Breast epithelium (tissue), 3 donors: ENCODE results near the gene PDHX.

ENCODE experiments used
- POLR2A ChIP-seq: fragments of 450-650 bp; IDR thresholded peaks from one replicate; pipeline ENCODE4 v1.6.1; 2016; ENCODE audit warnings: antibody characterized with exemption, mild to moderate bottlenecking, moderate library complexity
- TF ChIP-seq, protein P1 (sequence below), 3 donors: fragments of 450-650 bp; IDR thresholded peaks; one replicate each; pipeline ENCODE4 v1.5.1; 2016 to 2017; ENCODE audit warnings: antibody characterized with exemption in 3 of 3, mild to moderate bottlenecking in 3 of 3, moderate library complexity in 3 of 3

DNA sequence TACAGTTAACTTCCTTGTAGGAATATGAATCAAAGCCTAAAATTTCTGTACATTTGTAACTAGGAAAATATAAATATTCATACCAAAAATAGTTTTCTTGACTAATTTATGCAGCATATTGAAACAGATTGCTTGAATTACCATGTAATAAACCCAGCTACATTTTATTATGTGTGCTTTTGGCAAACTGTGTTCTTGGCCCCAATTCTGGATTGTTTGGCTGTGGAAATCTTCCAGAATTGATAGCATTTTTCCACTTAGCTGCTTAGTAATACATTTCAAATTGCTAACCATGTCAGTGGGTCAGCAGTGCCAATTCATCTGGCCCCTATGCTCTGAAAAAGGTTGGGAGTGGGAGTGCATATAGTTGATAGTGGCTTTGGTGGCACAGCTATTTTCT, 32.3 kb downstream of the PDHX start:
- TF ChIP-seq, protein P1, sequence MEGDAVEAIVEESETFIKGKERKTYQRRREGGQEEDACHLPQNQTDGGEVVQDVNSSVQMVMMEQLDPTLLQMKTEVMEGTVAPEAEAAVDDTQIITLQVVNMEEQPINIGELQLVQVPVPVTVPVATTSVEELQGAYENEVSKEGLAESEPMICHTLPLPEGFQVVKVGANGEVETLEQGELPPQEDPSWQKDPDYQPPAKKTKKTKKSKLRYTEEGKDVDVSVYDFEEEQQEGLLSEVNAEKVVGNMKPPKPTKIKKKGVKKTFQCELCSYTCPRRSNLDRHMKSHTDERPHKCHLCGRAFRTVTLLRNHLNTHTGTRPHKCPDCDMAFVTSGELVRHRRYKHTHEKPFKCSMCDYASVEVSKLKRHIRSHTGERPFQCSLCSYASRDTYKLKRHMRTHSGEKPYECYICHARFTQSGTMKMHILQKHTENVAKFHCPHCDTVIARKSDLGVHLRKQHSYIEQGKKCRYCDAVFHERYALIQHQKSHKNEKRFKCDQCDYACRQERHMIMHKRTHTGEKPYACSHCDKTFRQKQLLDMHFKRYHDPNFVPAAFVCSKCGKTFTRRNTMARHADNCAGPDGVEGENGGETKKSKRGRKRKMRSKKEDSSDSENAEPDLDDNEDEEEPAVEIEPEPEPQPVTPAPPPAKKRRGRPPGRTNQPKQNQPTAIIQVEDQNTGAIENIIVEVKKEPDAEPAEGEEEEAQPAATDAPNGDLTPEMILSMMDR (IDR thresholded peaks at IDR 0.05) = no peak
- no peak for TF ChIP-seq POLR2A
